BJ (cell line): Measurements from ENCODE around the gene SLC3A2. TPM values are rescaled to one million over a fixed set of nuclear protein-coding genes. Genes with fewer than 3 reads are reported as not detected.

Experiments used
- CTCF ChIA-PET: fragments of 350-600 bp; formaldehyde crosslinking; extraction: SDS; loops from one replicate; lab custom pipeline; 2021; ENCODE audit warnings: antibody characterized with exemption, inconsistent platforms; lab: Yijun Ruan, JAX
- POLR2A ChIA-PET: fragments of 300-600 bp; sonication (Branson Sonifier 250); formaldehyde crosslinking; extraction: SDS; loops from one replicate; lab custom pipeline; 2021; ENCODE audit warnings: antibody characterized with exemption; lab: Charles Lee
- DNase-seq: peaks from one replicate; pipeline ENCODE4 v3.0.0-alpha.2; 2011; ENCODE audit warnings: low read depth
- H3K27me3 ChIP-seq: 2 replicates; pipeline ENCODE4 v1.6.0; 2011; ENCODE audit warnings: low read length; ENCODE audit not compliant: control insufficient read depth, insufficient read depth
- H3K36me3 ChIP-seq: 2 replicates; pipeline ENCODE4 v1.5.1; 2011; ENCODE audit warnings: low read length; ENCODE audit not compliant: control insufficient read depth, insufficient read depth
- H3K4me3 ChIP-seq: 2 replicates; pipeline ENCODE4 v1.5.1; 2011; ENCODE audit warnings: low read depth, mild to moderate bottlenecking, control low read depth, low read length
- CTCF ChIP-seq: IDR thresholded peaks from 2 replicates; pipeline ENCODE4 v1.5.1; 2011; ENCODE audit warnings: low read depth, mild to moderate bottlenecking, control low read depth, inconsistent platforms, low read length, moderate library complexity; ENCODE audit not compliant: insufficient read depth
- polyA plus RNA-seq: library from polyadenylated mRNA; depleted of rRNA; stranded (reverse); fragments of >200 nt; gene quantifications from 2 replicates; pipeline ENCODE4 v1.2.3, GENCODE V29; 2011

SLC3A2 gene
- polyA plus RNA-seq, 1 experiment: 535 TPM

- POLR2A ChIA-PET: no interaction called here
- CTCF ChIA-PET: interaction anchor here (7.1 kb wide), 1 partner anchor 14 kb away, joined by 40 read pairs; no protein-coding TSS in a partner anchor
- no peaks in the 10 kb centered on the region for H3K36me3 ChIP-seq
- TF ChIP-seq CTCF: no peak
- H3K27me3 ChIP-seq: peaks cover 17% of the 10 kb centered on the region
- no peak for DNase-seq
- no peak overlapping the region for H3K4me3 ChIP-seq
These were observed 39.4 kb downstream of the SLC3A2 start for GRCh38 chr11:62919898-62920640.

- Histone ChIP-seq H3K4me3 (no peak within 1 kb of the TSS), H3K27me3 (peaks cover 17% of the 10 kb centered on the region), H3K36me3 (no peaks in the 10 kb centered on the region)
- CTCF ChIA-PET: interaction anchor here (7.1 kb wide), 1 partner anchor 15 kb away, joined by 40 read pairs; no protein-coding TSS in a partner anchor
- no peak for TF ChIP-seq CTCF
- DNase-seq: no peak
- POLR2A ChIA-PET: interaction anchor here (0.6 kb wide), 1 partner anchor 1981 kb away, joined by 3 read pairs; no protein-coding TSS in a partner anchor
These were observed 40.5 kb downstream of the SLC3A2 start, which contains the start of gene CHRM1 for GRCh38 chr11:62921201-62921572. Gene CHRM1 (minus strand): TSS chr11:62921363. CDS start chr11:62911100, 10,263 bp downstream.

- no peak for TF ChIP-seq CTCF
- DNase-seq: no peak
- Histone ChIP-seq H3K36me3 (no peaks in the 10 kb centered on the region), H3K27me3 (peaks cover 21% of the 10 kb centered on the region), H3K4me3 (no peak overlapping the region)
- CTCF ChIA-PET: interaction anchor here (1.6 to 7.1 kb wide), 2 partner anchors 16 to 101 kb away, joined by 7 to 40 read pairs; no protein-coding TSS in a partner anchor
- POLR2A ChIA-PET: interaction anchor here (0.6 kb wide), 1 partner anchor 1981 kb away, joined by 3 read pairs; no protein-coding TSS in a partner anchor
These were observed 41.0 kb downstream of the SLC3A2 start for GRCh38 chr11:62921573-62922188.

- ChIA-PET CTCF (interaction anchor here (1.6 to 7.1 kb wide), 2 partner anchors 16 to 101 kb away, joined by 7 to 40 read pairs; no protein-coding TSS in a partner anchor), POLR2A (no interaction called here)
- peaks cover 21% of the 10 kb centered on the region for H3K27me3 ChIP-seq
These were observed 41.5 kb downstream of the SLC3A2 start for GRCh38 chr11:62922189-62922589.

More at GRCh38 chr11:62922189-62922589, 41.5 kb downstream of the SLC3A2 start:
- no peak overlapping the region for H3K4me3 ChIP-seq
- DNase-seq: no peak
- TF ChIP-seq CTCF: no peak
- H3K36me3 ChIP-seq: no peaks in the 10 kb centered on the region
